GM12874 (cell line): ENCODE measurements around the gene PYGB.

Source experiments
- TF ChIP-seq, protein P1 (sequence below): IDR thresholded peaks from 2 replicates; pipeline ENCODE4 v1.5.1; 2011; ENCODE audit warnings: low read depth, mild to moderate bottlenecking, control low read depth, low read length, moderate library complexity; ENCODE audit not compliant: insufficient read depth

Gene PYGB

DNA sequence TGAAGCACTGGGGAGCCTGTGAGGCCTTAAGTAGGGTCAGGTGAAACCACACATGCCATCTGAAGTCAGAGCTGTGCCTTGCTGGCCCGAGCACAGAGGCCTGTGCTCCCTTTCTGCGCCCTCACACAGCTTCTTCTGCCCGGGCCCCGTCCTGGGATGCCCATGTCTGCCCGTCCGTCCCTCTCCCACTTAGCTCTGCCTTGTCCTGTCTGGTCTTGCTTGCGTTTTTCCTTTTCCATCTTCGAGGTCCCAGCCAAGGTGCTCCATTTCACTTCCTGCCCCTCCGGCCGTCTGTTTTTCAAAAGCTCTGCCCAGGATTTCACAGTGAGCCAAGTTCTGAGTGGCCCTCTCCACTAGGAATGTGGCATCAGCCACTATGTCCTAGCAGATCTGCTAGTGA, 45.6 kb downstream of the PYGB start:
- TF ChIP-seq, protein P1, sequence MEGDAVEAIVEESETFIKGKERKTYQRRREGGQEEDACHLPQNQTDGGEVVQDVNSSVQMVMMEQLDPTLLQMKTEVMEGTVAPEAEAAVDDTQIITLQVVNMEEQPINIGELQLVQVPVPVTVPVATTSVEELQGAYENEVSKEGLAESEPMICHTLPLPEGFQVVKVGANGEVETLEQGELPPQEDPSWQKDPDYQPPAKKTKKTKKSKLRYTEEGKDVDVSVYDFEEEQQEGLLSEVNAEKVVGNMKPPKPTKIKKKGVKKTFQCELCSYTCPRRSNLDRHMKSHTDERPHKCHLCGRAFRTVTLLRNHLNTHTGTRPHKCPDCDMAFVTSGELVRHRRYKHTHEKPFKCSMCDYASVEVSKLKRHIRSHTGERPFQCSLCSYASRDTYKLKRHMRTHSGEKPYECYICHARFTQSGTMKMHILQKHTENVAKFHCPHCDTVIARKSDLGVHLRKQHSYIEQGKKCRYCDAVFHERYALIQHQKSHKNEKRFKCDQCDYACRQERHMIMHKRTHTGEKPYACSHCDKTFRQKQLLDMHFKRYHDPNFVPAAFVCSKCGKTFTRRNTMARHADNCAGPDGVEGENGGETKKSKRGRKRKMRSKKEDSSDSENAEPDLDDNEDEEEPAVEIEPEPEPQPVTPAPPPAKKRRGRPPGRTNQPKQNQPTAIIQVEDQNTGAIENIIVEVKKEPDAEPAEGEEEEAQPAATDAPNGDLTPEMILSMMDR = no peak

DNA sequence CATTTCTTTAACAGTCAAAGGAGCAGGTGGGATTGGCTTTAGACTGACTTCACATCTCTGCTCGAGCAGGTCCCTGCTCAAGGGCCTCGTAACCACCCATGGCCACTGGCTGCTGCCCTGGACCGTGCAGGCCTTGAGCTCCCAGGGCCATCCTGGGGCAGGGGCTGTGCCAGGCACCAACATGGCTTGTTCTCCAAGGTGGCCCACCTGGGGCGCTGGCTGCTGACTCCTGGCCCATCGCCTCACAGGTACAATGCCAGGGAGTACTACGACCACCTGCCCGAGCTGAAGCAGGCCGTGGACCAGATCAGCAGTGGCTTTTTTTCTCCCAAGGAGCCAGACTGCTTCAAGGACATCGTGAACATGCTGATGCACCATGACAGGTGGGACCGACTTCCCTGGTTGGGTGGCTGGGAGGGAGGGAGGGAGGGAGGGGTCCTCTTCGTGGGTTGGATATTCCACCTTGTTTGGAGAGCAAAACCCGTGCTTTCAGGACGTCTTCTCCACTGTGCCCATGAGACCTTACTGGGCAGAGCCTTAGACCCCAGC, 46.1 kb downstream of the PYGB start:
- TF ChIP-seq, protein P1 = no peak

DNA sequence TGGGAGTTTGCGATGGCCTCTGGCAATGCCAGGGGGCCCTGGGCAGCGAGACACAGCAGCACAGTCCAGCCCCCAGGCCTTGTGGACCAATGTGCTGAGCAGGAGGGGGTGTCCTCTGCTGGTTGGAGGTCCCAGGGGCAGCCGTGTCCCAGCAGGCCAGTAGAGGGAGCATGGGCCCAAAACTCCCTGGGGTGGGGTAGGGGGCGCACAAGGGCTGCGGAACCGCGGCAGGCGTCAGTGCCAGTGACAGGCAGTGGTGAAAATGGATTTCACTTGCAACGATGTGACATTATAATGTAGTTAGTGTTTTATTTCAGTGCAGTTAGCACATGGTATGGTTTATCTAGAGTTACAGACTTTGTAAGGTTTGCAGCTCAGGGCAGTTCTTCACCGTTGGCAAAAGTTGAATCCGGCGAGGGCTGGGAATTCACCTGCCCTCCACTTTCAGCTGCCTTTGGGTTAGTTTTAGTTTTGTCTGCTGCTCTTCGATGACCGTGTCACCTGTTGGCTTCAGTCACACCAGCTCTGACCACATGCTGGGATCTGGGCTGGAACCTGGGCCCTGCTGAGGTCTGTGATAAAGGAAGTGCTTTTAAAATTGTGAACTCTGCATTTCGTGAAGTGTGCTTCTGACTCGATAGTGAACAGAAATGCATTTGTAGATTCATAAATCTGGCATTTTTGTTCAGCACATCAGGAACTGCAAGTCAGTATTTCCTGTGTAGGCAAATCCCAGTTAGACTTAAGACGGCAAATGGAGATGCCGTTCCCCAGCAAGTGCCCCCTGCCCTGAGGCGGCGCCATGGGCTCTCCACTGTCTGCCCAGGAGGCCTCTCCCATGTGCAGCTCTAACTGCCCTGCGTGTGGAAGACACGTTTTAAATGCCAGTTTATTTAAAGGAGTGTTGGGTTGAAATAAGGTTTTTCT, 46.8 kb downstream of the PYGB start:
- TF ChIP-seq, protein P1 = peak; percentile 94

DNA sequence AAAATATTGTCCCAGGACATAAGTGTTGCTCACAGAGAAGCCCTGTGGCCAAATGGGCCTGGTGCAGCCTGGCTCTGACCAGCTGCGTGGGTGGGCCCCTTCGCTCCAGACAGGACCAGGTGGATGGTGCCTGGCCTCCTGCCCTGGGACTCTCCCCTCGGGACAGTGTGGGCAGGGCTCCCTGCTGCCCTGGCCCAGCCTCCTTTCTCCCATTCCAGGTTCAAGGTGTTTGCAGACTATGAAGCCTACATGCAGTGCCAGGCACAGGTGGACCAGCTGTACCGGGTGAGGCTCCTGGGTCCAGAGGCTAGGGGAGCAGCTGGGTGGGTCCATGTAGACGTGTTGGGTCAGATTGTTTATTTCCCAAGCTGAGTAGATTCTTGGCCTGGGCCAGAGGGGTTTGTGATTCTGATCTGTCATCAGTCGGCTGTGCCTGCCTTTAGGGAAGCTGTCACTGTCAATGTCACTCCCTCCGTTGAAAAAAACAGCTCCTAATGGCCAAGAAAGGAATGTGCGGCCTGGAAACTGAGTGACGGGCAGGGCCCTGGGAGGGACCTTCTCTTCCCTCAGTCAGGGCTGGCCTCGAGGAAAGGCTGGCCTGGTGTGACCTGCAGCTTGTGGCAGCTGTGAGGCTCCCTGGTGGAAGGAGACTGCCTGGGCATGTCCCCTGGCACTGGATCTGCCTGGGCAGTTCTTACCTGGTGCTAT, 47.7 kb downstream of the PYGB start:
- TF ChIP-seq, protein P1 = no peak

DNA sequence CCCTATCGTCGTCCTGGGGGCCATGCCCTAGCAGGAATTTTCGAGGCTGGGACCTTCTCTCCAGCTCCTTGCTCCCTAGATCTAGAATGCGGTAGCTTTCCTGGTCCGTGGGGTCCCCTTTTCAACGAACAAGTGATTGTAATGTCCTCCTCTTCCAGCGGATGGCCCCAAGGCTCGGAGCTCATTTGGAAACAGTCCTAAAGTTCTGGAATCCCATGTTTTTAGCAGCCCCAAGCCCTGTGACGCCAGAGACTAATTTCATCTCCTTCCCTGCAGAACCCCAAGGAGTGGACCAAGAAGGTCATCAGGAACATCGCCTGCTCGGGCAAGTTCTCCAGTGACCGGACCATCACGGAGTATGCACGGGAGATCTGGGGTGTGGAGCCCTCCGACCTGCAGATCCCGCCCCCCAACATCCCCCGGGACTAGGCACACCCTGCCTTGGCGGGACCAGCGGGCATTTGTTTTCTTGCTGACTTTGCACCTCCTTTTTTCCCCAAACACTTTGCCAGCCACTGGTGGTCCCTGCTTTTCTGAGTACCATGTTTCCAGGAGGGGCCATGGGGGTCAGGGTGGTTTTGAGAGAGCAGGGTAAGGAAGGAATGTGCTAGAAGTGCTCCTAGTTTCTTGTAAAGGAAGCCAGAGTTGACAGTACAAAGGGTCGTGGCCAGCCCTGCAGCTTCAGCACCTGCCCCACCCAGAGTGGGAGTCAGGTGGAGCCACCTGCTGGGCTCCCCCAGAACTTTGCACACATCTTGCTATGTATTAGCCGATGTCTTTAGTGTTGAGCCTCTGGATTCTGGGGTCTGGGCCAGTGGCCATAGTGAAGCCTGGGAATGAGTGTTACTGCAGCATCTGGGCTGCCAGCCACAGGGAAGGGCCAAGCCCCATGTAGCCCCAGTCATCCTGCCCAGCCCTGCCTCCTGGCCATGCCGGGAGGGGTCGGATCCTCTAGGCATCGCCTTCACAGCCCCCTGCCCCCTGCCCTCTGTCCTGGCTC, 48.5 kb downstream of the PYGB start:
- TF ChIP-seq, protein P1 = peak; percentile 56

DNA sequence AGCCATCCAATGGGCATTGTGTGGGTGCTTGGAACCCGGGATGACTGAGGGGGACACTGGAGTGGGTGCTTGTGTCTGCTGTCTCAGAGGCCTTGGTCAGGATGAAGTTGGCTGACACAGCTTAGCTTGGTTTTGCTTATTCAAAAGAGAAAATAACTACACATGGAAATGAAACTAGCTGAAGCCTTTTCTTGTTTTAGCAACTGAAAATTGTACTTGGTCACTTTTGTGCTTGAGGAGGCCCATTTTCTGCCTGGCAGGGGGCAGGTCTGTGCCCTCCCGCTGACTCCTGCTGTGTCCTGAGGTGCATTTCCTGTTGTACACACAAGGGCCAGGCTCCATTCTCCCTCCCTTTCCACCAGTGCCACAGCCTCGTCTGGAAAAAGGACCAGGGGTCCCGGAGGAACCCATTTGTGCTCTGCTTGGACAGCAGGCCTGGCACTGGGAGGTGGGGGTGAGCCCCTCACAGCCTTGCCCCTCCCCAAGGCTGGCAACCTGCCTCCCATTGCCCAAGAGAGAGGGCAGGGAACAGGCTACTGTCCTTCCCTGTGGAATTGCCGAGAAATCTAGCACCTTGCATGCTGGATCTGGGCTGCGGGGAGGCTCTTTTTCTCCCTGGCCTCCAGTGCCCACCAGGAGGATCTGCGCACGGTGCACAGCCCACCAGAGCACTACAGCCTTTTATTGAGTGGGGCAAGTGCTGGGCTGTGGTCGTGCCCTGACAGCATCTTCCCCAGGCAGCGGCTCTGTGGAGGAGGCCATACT, 49.4 kb downstream of the PYGB start:
- TF ChIP-seq, protein P1 = no peak
